GM19397 (cell line): Measurements from ENCODE around the gene THRAP3.

Source experiments
- ATAC-seq: cut with Tn5 transposase; IDR thresholded peaks from one replicate; pipeline ENCODE4 v1.9.1; 2021; ENCODE audit warnings: mild to moderate bottlenecking, moderate library complexity; ENCODE audit not compliant: unreplicated experiment

THRAP3 gene

GRCh38 chr1:36322786-36323635 is 98.8 kb downstream of the THRAP3 start:
- ATAC-seq = no peak

GRCh38 chr1:36323636-36324352 is 99.6 kb downstream of the THRAP3 start, which contains the start of gene EVA1B:
EVA1B (minus strand) TSS chr1:36323645; CDS start chr1:36323037, 608 bp downstream.
- ATAC-seq = no peak

DNA sequence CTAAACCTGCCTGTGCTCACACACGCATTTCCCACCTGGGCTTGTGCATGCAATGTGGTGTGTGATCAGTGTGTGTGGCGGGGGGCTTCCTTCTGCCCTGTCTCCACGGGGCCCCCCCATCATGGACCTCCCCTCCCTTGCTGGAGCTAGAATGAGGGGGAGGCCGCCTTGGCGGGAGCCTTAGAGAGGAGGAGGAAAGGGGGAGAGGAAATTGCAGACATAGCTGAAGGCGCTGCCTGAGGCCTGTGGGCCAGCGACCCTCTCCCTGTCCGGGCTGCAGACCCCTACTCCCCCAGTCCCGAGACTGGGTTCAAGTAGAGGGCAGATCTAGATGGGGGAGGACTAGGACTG is 100.1 kb downstream of the THRAP3 start:
- no peak for ATAC-seq

DNA sequence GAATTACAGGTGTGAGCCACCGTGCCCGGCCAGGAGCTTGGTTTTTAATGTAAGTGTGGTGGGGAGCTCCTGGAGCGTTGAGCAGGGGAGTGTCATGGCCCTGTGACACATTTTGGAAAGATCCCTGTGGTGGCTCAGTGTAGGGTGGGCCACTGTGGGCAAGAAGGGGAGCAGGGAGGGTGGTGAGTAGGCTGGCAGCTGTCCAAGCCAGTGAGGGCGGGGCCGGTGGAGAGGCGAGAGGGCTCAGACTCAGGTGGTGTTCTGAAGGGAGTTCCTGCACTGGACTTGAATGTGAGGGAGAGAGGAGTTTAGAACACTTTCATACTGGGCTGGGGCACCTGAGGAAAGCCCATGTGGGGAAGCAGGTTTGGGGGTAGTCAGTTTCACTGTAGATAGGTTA is 102.3 kb downstream of the THRAP3 start:
- no peak for ATAC-seq

- no peak for ATAC-seq
Measured at GRCh38 chr1:36327421-36328087, 103.3 kb downstream of the THRAP3 start.

- no peak for ATAC-seq
Measured at GRCh38 chr1:36328088-36328480, 103.8 kb downstream of the THRAP3 start.

- ATAC-seq = no peak
Measured at GRCh38 chr1:36328713-36329112, 104.5 kb downstream of the THRAP3 start.

- no peak for ATAC-seq
Measured at GRCh38 chr1:36329817-36330216, 105.6 kb downstream of the THRAP3 start.

DNA sequence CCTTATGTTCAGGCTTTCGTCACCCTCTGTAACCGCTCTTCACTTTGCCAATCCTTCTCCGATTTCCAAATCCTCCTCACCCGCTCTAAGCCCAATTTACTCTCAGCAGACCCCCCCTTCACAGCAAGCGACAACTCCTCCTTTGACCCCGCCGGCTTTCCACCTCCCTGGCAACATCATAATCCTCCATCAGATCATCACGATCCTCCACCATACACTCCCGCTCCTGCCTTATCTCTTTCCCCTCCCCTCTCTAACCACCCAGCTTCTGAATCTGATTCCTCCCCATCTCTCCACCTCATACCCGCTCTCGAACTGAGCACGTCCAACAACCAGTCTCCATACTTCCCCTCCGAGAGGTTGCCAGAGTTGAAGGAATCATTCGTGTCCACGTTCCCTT is 106.7 kb downstream of the THRAP3 start:
- ATAC-seq = no peak

GRCh38 chr1:36337830-36338229 is 113.6 kb downstream of the THRAP3 start:
- no peak for ATAC-seq

- ATAC-seq = no peak
Measured at GRCh38 chr1:36339215-36339614, 115.0 kb downstream of the THRAP3 start.

- ATAC-seq = no peak
Measured at GRCh38 chr1:36339615-36340014, 115.4 kb downstream of the THRAP3 start.

- ATAC-seq = no peak
Measured at GRCh38 chr1:36341626-36342320, 117.5 kb downstream of the THRAP3 start.

DNA sequence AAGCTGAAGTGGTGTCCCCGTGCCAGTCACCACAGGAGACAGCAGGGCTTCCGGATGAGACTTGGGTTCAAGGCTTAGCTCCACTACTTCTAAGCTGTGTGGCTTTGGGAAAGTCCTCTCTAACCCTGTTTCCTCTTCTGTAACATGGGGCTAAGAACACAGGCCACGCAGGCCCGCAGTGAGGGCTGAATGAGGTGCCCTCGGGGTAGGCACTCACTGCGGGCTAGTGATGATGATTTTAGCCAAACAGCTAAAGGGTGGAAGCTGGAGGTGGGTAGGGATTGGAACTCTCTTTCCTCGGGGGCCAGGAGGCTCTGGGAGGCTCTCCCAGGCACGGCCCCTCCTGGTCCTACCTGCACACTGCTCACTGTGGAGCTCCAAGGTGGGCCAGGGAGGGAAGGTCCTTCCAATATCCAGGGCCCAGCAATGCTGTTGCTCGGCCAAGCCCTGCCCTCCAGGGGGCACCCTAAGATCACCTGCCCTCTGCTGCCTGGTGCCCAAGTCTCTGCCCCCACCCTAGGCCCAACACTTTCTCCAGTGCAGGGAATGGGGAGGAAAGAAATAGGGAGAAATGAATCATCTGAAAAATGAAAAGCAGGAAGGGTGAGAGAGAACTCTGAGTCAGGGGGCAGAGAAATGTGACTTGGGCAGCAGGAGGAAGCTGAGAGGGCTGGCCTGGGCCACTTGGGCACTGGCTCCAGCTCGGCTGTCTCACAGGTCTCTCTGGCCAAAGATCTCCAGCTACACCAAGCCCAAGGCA is 118.4 kb downstream of the THRAP3 start:
- ATAC-seq = no peak

DNA sequence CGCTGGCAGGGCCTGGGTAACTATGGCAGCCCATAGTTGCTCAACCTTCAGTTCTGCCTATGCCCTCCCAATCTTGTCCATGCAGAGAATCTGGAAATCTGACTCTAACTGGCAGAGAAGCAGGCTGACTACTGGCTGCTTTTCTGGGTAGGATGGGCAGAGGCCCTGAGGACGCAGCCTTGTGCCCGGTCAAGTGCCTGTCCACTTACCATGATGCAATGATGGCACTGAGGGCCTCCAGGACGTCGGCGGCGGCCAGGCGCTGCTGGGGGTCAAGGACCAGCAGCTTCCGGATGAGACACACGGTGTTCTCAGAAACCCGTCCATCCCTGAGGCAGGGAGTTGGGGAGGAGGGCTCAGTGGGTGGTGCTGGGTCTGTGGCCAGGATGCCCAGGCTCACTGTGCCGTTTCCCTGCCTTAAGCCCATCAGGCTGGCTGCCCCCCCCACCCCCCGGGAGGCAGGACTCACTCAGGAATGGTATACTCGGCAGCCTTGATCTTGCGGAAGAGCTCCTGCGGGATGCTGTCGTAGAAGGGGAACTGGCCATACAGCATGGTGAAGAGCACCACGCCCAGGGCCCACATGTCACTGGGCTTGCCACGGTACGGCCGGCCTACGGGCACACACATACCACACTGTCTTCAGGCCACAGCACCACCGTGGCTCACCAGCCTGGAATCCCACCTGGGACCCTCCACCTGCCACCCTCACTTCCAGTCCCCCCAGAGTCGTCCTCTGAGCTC is 119.6 kb downstream of the THRAP3 start:
- ATAC-seq = no peak

DNA sequence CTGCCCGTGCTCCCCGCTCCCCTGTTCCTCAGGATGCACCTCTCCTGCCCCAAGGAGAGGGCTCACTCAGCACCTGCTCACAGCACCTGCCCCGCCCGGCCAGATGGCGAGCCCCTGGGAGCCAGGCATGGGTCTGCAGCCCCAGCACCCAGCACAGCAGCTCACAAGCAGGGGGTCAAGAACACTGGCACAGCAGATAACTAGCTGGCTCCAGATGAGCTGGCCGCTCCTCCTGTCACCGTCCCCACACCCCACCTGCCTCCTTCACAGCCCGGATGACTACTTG is 120.1 kb downstream of the THRAP3 start:
- ATAC-seq = no peak

- no peak for ATAC-seq
Measured at GRCh38 chr1:36345353-36345752, 121.1 kb downstream of the THRAP3 start.

GRCh38 chr1:36346741-36347370 is 122.6 kb downstream of the THRAP3 start:
- ATAC-seq = no peak

DNA sequence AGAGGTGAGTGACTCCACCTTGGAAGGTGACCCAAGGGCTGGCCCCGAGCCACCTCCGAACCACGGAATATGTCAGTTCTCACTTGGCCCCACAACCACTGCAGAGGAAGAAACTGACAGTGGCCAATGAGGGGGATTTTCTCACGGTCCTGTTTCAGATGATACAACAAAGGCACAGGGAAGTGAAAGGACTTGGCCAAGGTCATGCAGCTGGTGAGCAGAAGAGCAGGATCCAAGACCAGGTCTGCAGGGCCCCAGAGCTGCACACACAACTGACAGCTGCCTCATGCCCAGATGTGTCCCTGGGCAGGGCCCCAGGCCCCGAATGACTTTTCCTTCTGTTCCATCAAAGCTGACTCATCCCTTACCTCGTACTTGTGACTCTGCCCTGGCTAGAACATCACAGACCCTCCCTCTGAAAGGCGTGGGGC is 125.0 kb downstream of the THRAP3 start:
- ATAC-seq = peak; percentile 50
